CD4-positive, alpha-beta memory T cell (primary cell): Measurements from ENCODE around the gene CATSPERZ. TPM values are rescaled to one million over a fixed set of nuclear protein-coding genes. Genes with fewer than 3 reads are reported as not detected.

ENCODE experiments used
- CTCF ChIA-PET: fragments of 350-600 bp; sonication (Branson Sonifier 250); formaldehyde crosslinking; loops from one replicate; lab custom pipeline; 2021; ENCODE audit warnings: inconsistent platforms; ENCODE audit not compliant: partially characterized antibody; lab: Charles Lee
- POLR2A ChIA-PET: fragments of 350-600 bp; sonication (Branson Sonifier 250); formaldehyde crosslinking; loops from one replicate; lab custom pipeline; 2021; ENCODE audit not compliant: partially characterized antibody; lab: Charles Lee
- DNase-seq, 5 donors: peaks; one replicate each; pipeline versions ENCODE4 v3.0.0 to v3.0.0-alpha.2; 2020 to 2022; ENCODE audit warnings: mixed read lengths in 1 of 5
- H3K27ac ChIP-seq: one replicate; pipeline ENCODE4 v1.7.0; 2013; ENCODE audit warnings: low read depth, low read length
- H3K27me3 ChIP-seq: 2 replicates; pipeline ENCODE4 v1.7.0; 2013; ENCODE audit warnings: mild to moderate bottlenecking, low read length, moderate library complexity; ENCODE audit not compliant: insufficient read depth
- H3K36me3 ChIP-seq: 2 replicates; pipeline ENCODE4 v1.7.0; 2013; ENCODE audit warnings: mild to moderate bottlenecking, low read length, moderate library complexity; ENCODE audit not compliant: insufficient read depth
- H3K4me1 ChIP-seq: 2 replicates; pipeline ENCODE4 v1.7.0; 2013; ENCODE audit warnings: mild to moderate bottlenecking, low read length, moderate library complexity; ENCODE audit not compliant: insufficient read depth
- H3K4me3 ChIP-seq, 2 donors: one replicate each; pipeline ENCODE4 v1.7.0; 2013; ENCODE audit warnings: low read length in 2 of 2, mild to moderate bottlenecking in 1 of 2
- H3K9me3 ChIP-seq, 2 donors: one replicate each; pipeline ENCODE4 v1.7.0; 2013; ENCODE audit warnings: low read length in 2 of 2, control low read depth in 1 of 2; ENCODE audit not compliant: control insufficient read depth in 1 of 2
- H3K27ac Mint-ChIP-seq, 7 donors: one replicate each; pipeline ENCODE4 v1.8.0; 2020 to 2021; ENCODE audit warnings: mixed read lengths in 7 of 7, mild to moderate bottlenecking in 6 of 7, inconsistent platforms in 3 of 7, moderate library complexity in 3 of 7
- H3K27me3 Mint-ChIP-seq, 2 donors: one replicate each; pipeline ENCODE4 v1.8.0; 2020 to 2021; ENCODE audit warnings: mixed read lengths in 2 of 2
- H3K36me3 Mint-ChIP-seq, 2 donors: one replicate each; pipeline ENCODE4 v1.8.0; 2020 to 2021; ENCODE audit warnings: mixed read lengths in 2 of 2, inconsistent platforms in 1 of 2, mild to moderate bottlenecking in 1 of 2
- H3K4me1 Mint-ChIP-seq, 4 donors: one replicate each; pipeline ENCODE4 v1.8.0; 2020 to 2021; ENCODE audit warnings: mixed read lengths in 4 of 4, mild to moderate bottlenecking in 1 of 4
- H3K4me3 Mint-ChIP-seq, 8 donors: one replicate each; pipeline ENCODE4 v1.8.0; 2020 to 2021; ENCODE audit warnings: mixed read lengths in 8 of 8, mild to moderate bottlenecking in 7 of 8, moderate library complexity in 6 of 8, inconsistent platforms in 3 of 8
- H3K9me3 Mint-ChIP-seq, 8 donors: one replicate each; pipeline ENCODE4 v1.8.0; 2020 to 2021; ENCODE audit warnings: mixed read lengths in 8 of 8, mild to moderate bottlenecking in 5 of 8, inconsistent platforms in 3 of 8, moderate library complexity in 1 of 8
- intact Hi-C: fragments of 100-400 bp; cut with micrococcal nuclease; formaldehyde crosslinking; loops from one replicate; pipeline ENCODE4 v1.15.1; 2023
- polyA plus RNA-seq, 2 donors: library from polyadenylated mRNA; unstranded; fragments of 300-500 nt; fragmentation: Illumina TruSeq; gene quantifications; one replicate each; pipeline ENCODE4 v1.2.3, GENCODE V29; 2021
- total RNA-seq, 2 experiments: library from RNA; stranded (reverse); gene quantifications; one replicate each; pipeline ENCODE4 v1.2.3, GENCODE V29; 2021

CATSPERZ gene
- total and polyA plus RNA-seq, 4 experiments from 2014 or later, result not detected

DNA sequence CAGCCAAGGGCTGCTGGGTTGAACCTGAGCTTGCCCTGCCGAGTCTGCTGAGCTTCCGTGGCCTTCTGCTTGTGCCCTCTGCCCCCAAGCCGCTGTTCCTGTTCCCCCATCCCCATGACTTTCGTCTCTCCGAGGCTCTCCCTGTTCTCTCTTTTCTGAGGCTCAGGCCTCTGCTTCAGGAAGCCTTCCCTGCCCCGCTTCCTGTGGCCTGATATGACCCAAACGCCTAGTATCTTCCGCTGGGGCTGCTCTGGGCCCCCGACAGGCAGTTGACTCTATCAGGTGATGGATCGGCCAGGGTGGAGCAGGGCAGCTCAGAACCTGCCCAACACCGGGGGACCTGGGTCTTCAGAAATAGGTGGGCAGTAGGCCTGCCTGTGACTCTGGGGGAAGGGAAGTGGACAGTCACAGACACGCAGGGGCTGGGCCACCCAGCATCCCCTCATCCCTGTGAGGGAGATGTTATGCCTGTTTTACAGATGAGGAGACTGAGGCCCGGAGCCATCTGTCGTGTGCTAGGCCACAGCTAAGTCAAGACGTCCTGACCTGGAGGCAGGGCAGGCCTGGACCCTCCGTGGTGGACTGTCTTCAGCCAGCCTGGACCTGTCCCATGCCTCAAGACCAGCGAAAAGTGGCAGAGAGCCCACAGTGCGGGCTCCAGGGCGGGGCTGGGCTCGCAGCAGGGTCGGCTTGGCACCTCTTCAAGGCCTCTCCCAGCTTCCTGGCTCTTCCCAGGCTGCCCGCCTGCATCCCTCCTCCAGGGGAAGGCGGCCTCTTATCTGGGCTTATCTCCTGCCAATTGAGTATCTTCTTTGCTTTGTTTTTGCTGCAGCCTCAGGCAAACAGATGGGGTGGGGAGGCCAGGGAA, 31.9 kb upstream of the CATSPERZ start:
- peaks cover 0 to 13% (median 0%) of the 10 kb centered on the region in 8 donors for H3K9me3 Mint-ChIP-seq
- H3K27me3 ChIP-seq, result no peaks in the 10 kb centered on the region
- H3K4me1 Mint-ChIP-seq, result peaks cover 9 to 36% (median 19%) of the 10 kb centered on the region in 4 donors
- H3K27ac ChIP-seq, result peak overlapping the region; percentile 93
- H3K27ac Mint-ChIP-seq, result peak overlapping the region; percentile 95 to 100 (median 98)
- POLR2A ChIA-PET, result interaction anchor here (0.7 to 6.9 kb wide), 19 partner anchors 10 to 598 kb away, joined by 3 to 289 read pairs (median 6); partner anchors contain the start of genes BAD, CATSPERZ, CCDC88B and COX8A
- DNase-seq, result no peak
- peaks cover 0 to 20% of the 10 kb centered on the region in 2 donors for H3K36me3 Mint-ChIP-seq
- intact Hi-C loops, result no loop called here
- peak overlapping the region; percentile 92 to 100 (median 96) for H3K4me3 Mint-ChIP-seq
- H3K27me3 Mint-ChIP-seq, result peaks cover 0 to 4% of the 10 kb centered on the region in 2 donors
- CTCF ChIA-PET, result interaction anchor here (0.8 to 6.5 kb wide), 9 partner anchors 13 to 62 kb away, joined by 3 to 92 read pairs (median 7); partner anchors contain the start of genes BAD, CATSPERZ, ESRRA and FERMT3
- peaks cover 20% of the 10 kb centered on the region for H3K4me1 ChIP-seq
- H3K4me3 ChIP-seq, result peak overlapping the region; percentile 93 to 98
- no peaks in the 10 kb centered on the region for H3K36me3 ChIP-seq
- no peaks in the 10 kb centered on the region for H3K9me3 ChIP-seq

DNA sequence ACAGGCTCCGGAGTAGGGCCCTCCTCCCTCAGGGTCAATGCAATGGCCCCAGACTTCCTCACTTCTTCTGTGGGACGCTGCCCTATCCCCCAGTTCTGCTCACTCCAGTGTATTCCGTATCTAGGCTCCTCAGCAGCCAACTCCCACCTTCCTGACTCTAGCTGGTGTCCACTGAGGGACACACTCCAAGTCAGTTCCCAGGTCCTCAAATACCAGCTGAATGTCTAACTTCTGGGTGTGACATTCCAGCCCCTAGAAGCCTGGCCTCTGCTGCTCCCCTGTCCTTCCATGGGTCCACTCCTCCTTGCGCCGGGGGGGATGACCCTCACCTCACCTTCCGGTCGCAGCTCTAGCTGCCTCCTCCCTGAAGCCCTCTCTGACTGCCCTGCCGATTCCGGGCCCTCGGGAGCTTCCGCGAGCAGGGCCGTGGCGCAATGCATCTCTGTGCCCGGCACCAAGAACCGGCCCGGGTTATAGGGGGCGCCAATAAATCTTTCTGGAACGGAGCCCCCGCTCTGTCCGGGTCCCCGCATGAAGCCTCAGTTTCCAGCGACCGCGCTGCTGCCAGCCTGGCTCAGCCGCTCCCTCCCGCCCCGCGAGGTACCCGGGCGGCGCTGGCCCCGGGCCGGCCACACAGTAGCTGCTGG, 31.1 kb upstream of the CATSPERZ start:
- peaks cover 0 to 13% (median 0%) of the 10 kb centered on the region in 8 donors for H3K9me3 Mint-ChIP-seq
- peaks cover 0 to 20% of the 10 kb centered on the region in 2 donors for H3K36me3 Mint-ChIP-seq
- peaks cover 0 to 4% of the 10 kb centered on the region in 2 donors for H3K27me3 Mint-ChIP-seq
- H3K27ac Mint-ChIP-seq, result peak overlapping the region; percentile 95 to 100 (median 98)
- POLR2A ChIA-PET, result interaction anchor here (0.7 to 6.9 kb wide), 24 partner anchors 8 to 1428 kb away, joined by 3 to 289 read pairs (median 6); partner anchors contain the start of genes BAD, CATSPERZ, CCDC88B and COX8A
- H3K4me3 Mint-ChIP-seq, result peak overlapping the region; percentile 92 to 100 (median 96)
- H3K4me1 Mint-ChIP-seq, result peaks cover 9 to 36% (median 19%) of the 10 kb centered on the region in 4 donors
- CTCF ChIA-PET, result interaction anchor here (1.0 to 6.5 kb wide), 7 partner anchors 14 to 63 kb away, joined by 3 to 92 read pairs (median 7); partner anchors contain the start of genes BAD, CATSPERZ, ESRRA and FERMT3
- Histone ChIP-seq H3K4me1 (peaks cover 20% of the 10 kb centered on the region), H3K9me3 (no peaks in the 10 kb centered on the region), H3K27me3 (no peaks in the 10 kb centered on the region), H3K4me3 (peak overlapping the region; percentile 93 to 98), H3K27ac (peak overlapping the region; percentile 93), H3K36me3 (no peaks in the 10 kb centered on the region)
- intact Hi-C loops, result loop anchor here (1.0 kb wide), 3 partner anchors 18 to 65 kb away; partner anchors contain the start of gene PLCB3
- DNase-seq, result peak in 1 of 5 donors; percentile 37

DNA sequence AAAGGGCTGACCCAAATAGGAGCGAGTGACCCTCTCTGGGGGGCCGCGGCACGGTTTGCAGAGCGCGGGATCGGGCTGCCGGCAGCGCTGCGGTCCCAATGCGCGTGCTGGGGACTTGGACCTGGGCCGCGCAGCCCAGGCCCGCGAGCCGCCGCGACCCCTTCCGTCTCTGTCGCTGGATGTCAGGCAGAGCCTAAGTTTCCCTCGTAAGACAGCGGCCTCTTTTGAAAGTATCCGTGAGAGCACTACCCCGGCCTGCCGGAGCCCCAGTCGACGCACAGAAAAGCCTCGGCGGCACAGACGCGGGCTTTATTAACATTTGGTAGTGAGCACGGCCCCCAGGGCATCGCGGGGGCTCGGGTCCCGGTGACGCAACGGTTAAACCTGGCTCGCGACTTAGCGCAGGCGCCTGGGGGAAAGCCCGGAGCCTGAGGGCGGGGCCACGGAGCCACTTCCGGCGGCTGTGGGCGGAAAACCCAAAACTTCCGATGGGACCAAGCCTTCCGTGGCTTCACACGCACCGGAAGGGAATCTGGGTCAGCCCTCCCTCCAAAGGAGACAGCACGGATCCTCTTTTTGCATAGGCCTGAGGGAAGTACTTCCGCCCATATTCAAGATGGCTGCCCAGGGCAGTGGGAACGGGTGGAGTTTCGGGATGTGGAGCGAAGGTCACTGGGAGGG, 30.5 kb upstream of the CATSPERZ start:
- ChIA-PET CTCF (interaction anchor here (0.7 to 6.5 kb wide), 8 partner anchors 12 to 64 kb away, joined by 3 to 92 read pairs (median 5); partner anchors contain the start of genes BAD, CATSPERZ, ESRRA and FERMT3), POLR2A (interaction anchor here (0.6 to 6.9 kb wide), 35 partner anchors 8 to 1679 kb away, joined by 3 to 289 read pairs (median 5); partner anchors contain the start of genes BAD, CATSPERZ, CCDC88B and COX8A)
- H3K36me3 Mint-ChIP-seq, result peaks cover 0 to 20% of the 10 kb centered on the region in 2 donors
- no peaks in the 10 kb centered on the region for H3K9me3 ChIP-seq
- H3K4me3 Mint-ChIP-seq, result peak overlapping the region; percentile 93 to 100 (median 96)
- no peaks in the 10 kb centered on the region for H3K27me3 ChIP-seq
- peaks cover 0 to 13% (median 0%) of the 10 kb centered on the region in 8 donors for H3K9me3 Mint-ChIP-seq
- peaks cover 0 to 4% of the 10 kb centered on the region in 2 donors for H3K27me3 Mint-ChIP-seq
- intact Hi-C loops, result loop anchor here (1.0 kb wide), 9 partner anchors 16 to 84 kb away; partner anchors contain the start of genes DNAJC4, ESRRA, FKBP2 and GPR137
- H3K4me1 ChIP-seq, result peaks cover 20% of the 10 kb centered on the region
- H3K4me3 ChIP-seq, result peak overlapping the region; percentile 93 to 98
- H3K27ac Mint-ChIP-seq, result peak overlapping the region; percentile 98 to 100 (median 99)
- peak overlapping the region; percentile 93 for H3K27ac ChIP-seq
- peak; percentile 98 for DNase-seq
- H3K4me1 Mint-ChIP-seq, result peaks cover 9 to 36% (median 19%) of the 10 kb centered on the region in 4 donors
- no peaks in the 10 kb centered on the region for H3K36me3 ChIP-seq

DNA sequence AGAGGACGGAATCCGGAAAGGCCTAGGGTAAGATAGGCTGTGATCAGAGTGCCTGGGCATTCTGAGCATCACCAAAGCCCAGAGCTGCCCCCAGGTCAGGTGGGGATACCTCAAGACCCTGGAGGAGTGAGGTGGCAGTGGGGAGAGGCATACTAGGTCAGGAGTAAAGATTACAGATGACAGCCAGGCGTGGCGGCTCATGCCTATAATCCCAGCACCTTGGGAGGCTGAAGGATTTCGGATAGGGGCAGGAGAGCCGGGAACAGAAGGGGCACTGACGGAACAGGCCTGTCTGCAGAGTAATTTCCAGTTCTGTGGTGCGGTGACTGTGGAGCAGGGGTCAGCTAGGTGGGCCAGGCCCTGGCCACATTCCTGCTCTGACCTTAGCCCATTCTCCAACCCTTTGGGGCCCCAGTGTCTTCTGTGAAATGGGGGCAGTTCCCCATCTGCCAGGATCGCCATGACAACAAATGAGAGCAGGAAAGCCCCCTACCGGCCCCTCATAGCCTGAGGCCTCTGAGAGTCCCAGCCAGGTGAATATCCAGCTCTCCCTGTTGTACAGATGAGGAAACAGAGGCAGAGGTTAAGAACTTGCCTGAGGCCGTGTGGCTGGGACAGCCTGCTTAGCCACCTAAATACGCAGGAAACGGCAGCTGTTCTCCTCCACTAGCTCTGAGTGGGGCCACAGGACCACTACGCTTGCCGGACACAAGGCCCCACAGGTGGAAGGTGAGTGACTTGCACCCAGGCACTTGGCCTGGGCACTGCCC, 24.9 kb upstream of the CATSPERZ start:
- peaks cover 0 to 22% of the 10 kb centered on the region in 2 donors for H3K36me3 Mint-ChIP-seq
- DNase-seq, result no peak
- Histone ChIP-seq H3K27ac (no peak overlapping the region), H3K4me1 (peaks cover 6% of the 10 kb centered on the region), H3K9me3 (no peaks in the 10 kb centered on the region), H3K36me3 (peaks cover 9% of the 10 kb centered on the region), H3K4me3 (no peak overlapping the region), H3K27me3 (no peaks in the 10 kb centered on the region)
- intact Hi-C loops, result no loop called here
- H3K4me3 Mint-ChIP-seq, result no peak overlapping the region
- peaks cover 0 to 1% of the 10 kb centered on the region in 2 donors for H3K27me3 Mint-ChIP-seq
- peak overlapping the region in 1 of 7 donors; percentile 15 for H3K27ac Mint-ChIP-seq
- peaks cover 0 to 12% (median 0%) of the 10 kb centered on the region in 8 donors for H3K9me3 Mint-ChIP-seq
- H3K4me1 Mint-ChIP-seq, result peaks cover 5 to 14% (median 6%) of the 10 kb centered on the region in 4 donors
- ChIA-PET CTCF (no interaction called here), POLR2A (interaction anchor here (2.5 kb wide), 1 partner anchor 68 kb away, joined by 9 read pairs; the partner anchor contains the start of gene FERMT3)

GRCh38 chr11:64275841-64276240, 24.3 kb upstream of the CATSPERZ start:
- POLR2A ChIA-PET, result interaction anchor here (1.3 to 2.5 kb wide), 2 partner anchors 9 to 69 kb away, joined by 3 to 9 read pairs; partner anchors contain the start of genes BAD and FERMT3
- Mint-ChIP-seq H3K4me3 (no peak overlapping the region), H3K9me3 (peaks cover 0 to 6% (median 0%) of the 10 kb centered on the region in 8 donors)

More at GRCh38 chr11:64275841-64276240, 24.3 kb upstream of the CATSPERZ start:
- peaks cover 0 to 18% of the 10 kb centered on the region in 2 donors for H3K36me3 Mint-ChIP-seq
- H3K4me1 Mint-ChIP-seq, result peaks cover 4 to 11% (median 5%) of the 10 kb centered on the region in 4 donors
- H3K4me3 ChIP-seq, result no peak overlapping the region
- no peaks in the 10 kb centered on the region for H3K27me3 Mint-ChIP-seq
- H3K27ac Mint-ChIP-seq, result peak overlapping the region in 1 of 7 donors; percentile 79
- DNase-seq, result no peak
- intact Hi-C loops, result no loop called here
- no peak overlapping the region for H3K27ac ChIP-seq
- H3K9me3 ChIP-seq, result no peaks in the 10 kb centered on the region
- H3K36me3 ChIP-seq, result peaks cover 9% of the 10 kb centered on the region
- H3K4me1 ChIP-seq, result peaks cover 6% of the 10 kb centered on the region
- H3K27me3 ChIP-seq, result no peaks in the 10 kb centered on the region
- CTCF ChIA-PET, result no interaction called here
